ENCODE measurements around the gene WFDC11. TPM values are rescaled to one million over a fixed set of nuclear protein-coding genes. Genes with fewer than 3 reads are reported as not detected.

WFDC11 gene
- total RNA-seq, 1 donor from 2014 or later: not detected

GRCh38 chr20:45621593-45621992 is 48.4 kb downstream of the WFDC11 start:
- no peak for ATAC-seq

GRCh38 chr20:45617591-45617990 is 52.4 kb downstream of the WFDC11 start:
- no peak for ATAC-seq

GRCh38 chr20:45612314-45612713 is 57.7 kb downstream of the WFDC11 start:
- no peak for ATAC-seq

GRCh38 chr20:45611054-45611453 is 59.0 kb downstream of the WFDC11 start:
- no peak for ATAC-seq

- ATAC-seq: no peak
Observed at GRCh38 chr20:45607810-45608209, 62.2 kb downstream of the WFDC11 start.

Other genes starting within 250 kb of the WFDC11 start
- gene WFDC2, start 200.5 kb downstream of the WFDC11 start, total RNA-seq: 37.9 TPM
- gene SPINT3, start 154.6 kb downstream of the WFDC11 start, total RNA-seq: not detected
- not detected for gene WFDC6, start 130.8 kb downstream of the WFDC11 start, total RNA-seq
- gene EPPIN, start 122.8 kb downstream of the WFDC11 start, total RNA-seq: not detected
- not detected for gene WFDC8, start 91.0 kb downstream of the WFDC11 start, total RNA-seq
- gene WFDC10A, start 40.5 kb downstream of the WFDC11 start, total RNA-seq: not detected
- not detected for gene WFDC9, start 39.0 kb downstream of the WFDC11 start, total RNA-seq
- not detected for gene WFDC13, start 31.8 kb upstream of the WFDC11 start, total RNA-seq
- gene WFDC10B, start 34.8 kb upstream of the WFDC11 start, total RNA-seq: not detected
- not detected for gene SPINT4, start 52.1 kb upstream of the WFDC11 start, total RNA-seq
- gene WFDC3, start 121.6 kb upstream of the WFDC11 start, total RNA-seq: not detected
- 15.8 TPM for gene DNTTIP1, start 121.7 kb upstream of the WFDC11 start, total RNA-seq
- gene UBE2C, start 142.4 kb upstream of the WFDC11 start, total RNA-seq: 46.5 TPM
- not detected for gene TNNC2, start 157.1 kb upstream of the WFDC11 start, total RNA-seq
- 7.1 TPM for gene SNX21, start 163.6 kb upstream of the WFDC11 start, total RNA-seq
- 14.0 TPM for gene ACOT8, start 187.2 kb upstream of the WFDC11 start, total RNA-seq
- gene ZSWIM3, start 187.4 kb upstream of the WFDC11 start, total RNA-seq: 1.4 TPM
- gene ZSWIM1, start 211.0 kb upstream of the WFDC11 start, total RNA-seq: 7.2 TPM
- gene SPATA25, start 217.4 kb upstream of the WFDC11 start, total RNA-seq: 0.76 TPM
- 1.9 TPM for gene NEURL2, start 221.0 kb upstream of the WFDC11 start, total RNA-seq
- gene CTSA, start 221.1 kb upstream of the WFDC11 start, total RNA-seq: 57.4 TPM
- gene PLTP, start 241.9 kb upstream of the WFDC11 start, total RNA-seq: 46.7 TPM